ENCODE results near the gene EFNA3.

- TF ChIP-seq ELF4 (CRISPR knock-in tag; IDR thresholded peaks at IDR 0.05; ENCODE audit: low read depth) (no peak), ZNF317 (CRISPR knock-in tag; IDR thresholded peaks at IDR 0.05; ENCODE audit: borderline replicate concordance, low read depth) (no peak), CTCF (IDR thresholded peaks at IDR 0.05) (no peak), E2F4 (CRISPR knock-in tag; IDR thresholded peaks at IDR 0.05; ENCODE audit: borderline replicate concordance, low read depth) (no peak), ESRRA (CRISPR knock-in tag; IDR thresholded peaks at IDR 0.05; ENCODE audit: borderline replicate concordance) (no peak), E2F1 (CRISPR knock-in tag; IDR thresholded peaks at IDR 0.05) (no peak), SP1 (CRISPR knock-in tag; conservative IDR thresholded peaks at IDR 0.05) (no peak), RELA (CRISPR knock-in tag; IDR thresholded peaks at IDR 0.05; ENCODE audit: borderline replicate concordance) (no peak), GTF2I (CRISPR knock-in tag; conservative IDR thresholded peaks at IDR 0.05) (no peak)
- TF ChIP-seq, protein P1, sequence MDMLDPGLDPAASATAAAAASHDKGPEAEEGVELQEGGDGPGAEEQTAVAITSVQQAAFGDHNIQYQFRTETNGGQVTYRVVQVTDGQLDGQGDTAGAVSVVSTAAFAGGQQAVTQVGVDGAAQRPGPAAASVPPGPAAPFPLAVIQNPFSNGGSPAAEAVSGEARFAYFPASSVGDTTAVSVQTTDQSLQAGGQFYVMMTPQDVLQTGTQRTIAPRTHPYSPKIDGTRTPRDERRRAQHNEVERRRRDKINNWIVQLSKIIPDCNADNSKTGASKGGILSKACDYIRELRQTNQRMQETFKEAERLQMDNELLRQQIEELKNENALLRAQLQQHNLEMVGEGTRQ (CRISPR knock-in tag; IDR thresholded peaks at IDR 0.05): no peak
Observed at GRCh38 chr1:155057104-155057503, 21.5 kb upstream of the EFNA3 start.
